Measurements from ENCODE around the gene FHIT.

The FHIT gene

GRCh38 chr3:60308808-60309207 lies 942.4 kb downstream of the FHIT start:
- Histone ChIP-seq H3K36me3 (ENCODE audit: control insufficient read depth in 1 of 2, insufficient read depth in 2 of 2, low read length in 2 of 2) (no peaks in the 10 kb centered on the region), H3K4me1 (ENCODE audit: control insufficient read depth in 1 of 2, insufficient read depth in 2 of 2, low read length in 2 of 2) (peaks cover 7 to 10% of the 10 kb centered on the region in 2 donors), H3K27ac (ENCODE audit: low read depth, low read length) (no peak overlapping the region), H3K9me3 (ENCODE audit: control insufficient read depth in 1 of 2, low read length in 2 of 2) (no peaks in the 10 kb centered on the region), H3K27me3 (ENCODE audit: control insufficient read depth in 1 of 2, insufficient read depth in 2 of 2, low read length in 2 of 2) (no peaks in the 10 kb centered on the region), H3K4me3 (ENCODE audit: low read depth in 1 of 2, low read length in 2 of 2) (no peak overlapping the region), H3K9ac (ENCODE audit: low read depth in 1 of 2, low read length in 2 of 2) (no peak overlapping the region)

- Histone ChIP-seq H3K4me3 (ENCODE audit: low read depth in 1 of 2, low read length in 2 of 2) (no peak overlapping the region), H3K9me3 (ENCODE audit: control insufficient read depth in 1 of 2, low read length in 2 of 2) (no peaks in the 10 kb centered on the region), H3K36me3 (ENCODE audit: control insufficient read depth in 1 of 2, insufficient read depth in 2 of 2, low read length in 2 of 2) (no peaks in the 10 kb centered on the region), H3K4me1 (ENCODE audit: control insufficient read depth in 1 of 2, insufficient read depth in 2 of 2, low read length in 2 of 2) (no peaks in the 10 kb centered on the region), H3K27me3 (ENCODE audit: control insufficient read depth in 1 of 2, insufficient read depth in 2 of 2, low read length in 2 of 2) (no peaks in the 10 kb centered on the region), H3K27ac (ENCODE audit: low read depth, low read length) (no peak overlapping the region), H3K9ac (ENCODE audit: low read depth in 1 of 2, low read length in 2 of 2) (no peak overlapping the region)
Observed at GRCh38 chr3:60307562-60308199, 943.6 kb downstream of the FHIT start.

DNA sequence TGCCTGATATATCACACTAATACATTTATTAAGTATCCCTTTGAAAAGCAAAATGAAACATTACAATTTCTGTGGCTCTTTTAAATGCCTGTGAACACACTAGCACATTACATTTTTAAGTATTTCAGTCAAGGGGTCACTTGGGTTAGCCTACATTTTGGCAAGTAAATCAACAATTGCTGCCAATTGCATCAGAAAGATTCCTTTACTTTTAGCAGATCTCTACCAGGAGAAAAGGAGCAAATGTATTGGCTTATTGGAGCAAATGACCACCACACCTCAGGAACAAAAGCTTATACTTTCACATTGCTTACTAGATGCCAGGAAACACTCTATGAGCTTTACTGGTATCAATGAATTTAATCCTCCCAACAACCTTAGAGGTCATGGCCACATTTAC lies 947.1 kb downstream of the FHIT start:
- no peak overlapping the region for H3K9ac ChIP-seq (ENCODE audit: low read depth in 1 of 2, low read length in 2 of 2)
- no peak overlapping the region for H3K4me3 ChIP-seq (ENCODE audit: low read depth in 1 of 2, low read length in 2 of 2)
- no peaks in the 10 kb centered on the region for H3K36me3 ChIP-seq (ENCODE audit: control insufficient read depth in 1 of 2, insufficient read depth in 2 of 2, low read length in 2 of 2)
- H3K27ac ChIP-seq (ENCODE audit: low read depth, low read length): no peak overlapping the region
- H3K27me3 ChIP-seq (ENCODE audit: control insufficient read depth in 1 of 2, insufficient read depth in 2 of 2, low read length in 2 of 2): no peaks in the 10 kb centered on the region
- H3K4me1 ChIP-seq (ENCODE audit: control insufficient read depth in 1 of 2, insufficient read depth in 2 of 2, low read length in 2 of 2): peaks cover 4 to 5% of the 10 kb centered on the region in 2 donors
- peaks cover 0 to 4% of the 10 kb centered on the region in 2 donors for H3K9me3 ChIP-seq (ENCODE audit: control insufficient read depth in 1 of 2, low read length in 2 of 2)

GRCh38 chr3:60303160-60303559 lies 948.1 kb downstream of the FHIT start:
- Histone ChIP-seq H3K4me1 (ENCODE audit: control insufficient read depth in 1 of 2, insufficient read depth in 2 of 2, low read length in 2 of 2) (peaks cover 4 to 5% of the 10 kb centered on the region in 2 donors), H3K4me3 (ENCODE audit: low read depth in 1 of 2, low read length in 2 of 2) (no peak overlapping the region), H3K27me3 (ENCODE audit: control insufficient read depth in 1 of 2, insufficient read depth in 2 of 2, low read length in 2 of 2) (no peaks in the 10 kb centered on the region), H3K9me3 (ENCODE audit: control insufficient read depth in 1 of 2, low read length in 2 of 2) (peaks cover 0 to 4% of the 10 kb centered on the region in 2 donors), H3K27ac (ENCODE audit: low read depth, low read length) (no peak overlapping the region), H3K9ac (ENCODE audit: low read depth in 1 of 2, low read length in 2 of 2) (no peak overlapping the region), H3K36me3 (ENCODE audit: control insufficient read depth in 1 of 2, insufficient read depth in 2 of 2, low read length in 2 of 2) (no peaks in the 10 kb centered on the region)

GRCh38 chr3:60301142-60301541 lies 950.1 kb downstream of the FHIT start:
- Histone ChIP-seq H3K27me3 (ENCODE audit: control insufficient read depth in 1 of 2, insufficient read depth in 2 of 2, low read length in 2 of 2) (no peaks in the 10 kb centered on the region), H3K4me1 (ENCODE audit: control insufficient read depth in 1 of 2, insufficient read depth in 2 of 2, low read length in 2 of 2) (peaks cover 4 to 18% of the 10 kb centered on the region in 2 donors), H3K27ac (ENCODE audit: low read depth, low read length) (no peak overlapping the region), H3K36me3 (ENCODE audit: control insufficient read depth in 1 of 2, insufficient read depth in 2 of 2, low read length in 2 of 2) (no peaks in the 10 kb centered on the region), H3K4me3 (ENCODE audit: low read depth in 1 of 2, low read length in 2 of 2) (no peak overlapping the region), H3K9ac (ENCODE audit: low read depth in 1 of 2, low read length in 2 of 2) (no peak overlapping the region), H3K9me3 (ENCODE audit: control insufficient read depth in 1 of 2, low read length in 2 of 2) (peaks cover 0 to 5% of the 10 kb centered on the region in 2 donors)

DNA sequence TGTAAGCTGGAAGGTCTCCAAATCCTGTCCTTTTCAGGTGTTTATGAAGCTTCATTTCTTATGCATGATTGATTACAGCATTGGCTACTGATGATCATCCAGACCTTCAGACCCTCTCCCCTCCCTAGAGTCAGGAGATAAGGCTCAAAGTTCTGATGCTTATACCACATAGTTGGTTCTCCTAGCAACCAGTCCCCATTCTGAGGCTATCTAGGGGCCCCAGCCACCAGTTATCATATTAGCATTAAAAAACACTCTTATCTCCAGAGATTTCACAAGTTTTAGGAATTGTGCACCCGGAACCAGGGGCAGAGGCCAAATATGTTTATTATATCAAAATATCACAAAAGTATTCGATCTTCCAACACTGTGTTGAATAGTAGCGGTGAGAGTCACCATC lies 953.1 kb downstream of the FHIT start:
- H3K4me1 ChIP-seq (ENCODE audit: control insufficient read depth in 1 of 2, insufficient read depth in 2 of 2, low read length in 2 of 2): peaks cover 4 to 18% of the 10 kb centered on the region in 2 donors
- H3K36me3 ChIP-seq (ENCODE audit: control insufficient read depth in 1 of 2, insufficient read depth in 2 of 2, low read length in 2 of 2): no peaks in the 10 kb centered on the region
- peaks cover 0 to 7% of the 10 kb centered on the region in 2 donors for H3K9me3 ChIP-seq (ENCODE audit: control insufficient read depth in 1 of 2, low read length in 2 of 2)
- H3K27ac ChIP-seq (ENCODE audit: low read depth, low read length): no peak overlapping the region
- no peak overlapping the region for H3K4me3 ChIP-seq (ENCODE audit: low read depth in 1 of 2, low read length in 2 of 2)
- H3K27me3 ChIP-seq (ENCODE audit: control insufficient read depth in 1 of 2, insufficient read depth in 2 of 2, low read length in 2 of 2): no peaks in the 10 kb centered on the region
- no peak overlapping the region for H3K9ac ChIP-seq (ENCODE audit: low read depth in 1 of 2, low read length in 2 of 2)

DNA sequence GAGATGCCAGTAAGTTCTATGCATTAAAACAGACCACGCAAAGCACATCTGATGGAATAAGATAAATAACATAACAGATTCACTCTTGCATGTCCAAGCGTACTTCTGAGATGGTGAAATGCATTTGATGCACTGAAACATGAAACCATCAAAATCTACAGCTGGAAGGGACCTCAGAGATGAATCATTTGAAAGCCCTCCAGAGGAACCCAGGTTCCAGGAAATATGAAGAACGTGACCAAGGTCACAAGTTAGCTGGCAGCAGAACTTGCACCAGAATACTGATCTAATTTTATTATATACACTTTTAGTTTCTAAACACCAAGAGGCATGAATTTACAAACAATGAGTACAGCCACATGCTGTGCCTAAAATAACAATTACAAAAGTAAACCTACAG lies 957.1 kb downstream of the FHIT start:
- Histone ChIP-seq H3K9ac (ENCODE audit: low read depth in 1 of 2, low read length in 2 of 2) (no peak overlapping the region), H3K4me3 (ENCODE audit: low read depth in 1 of 2, low read length in 2 of 2) (no peak overlapping the region), H3K36me3 (ENCODE audit: control insufficient read depth in 1 of 2, insufficient read depth in 2 of 2, low read length in 2 of 2) (no peaks in the 10 kb centered on the region), H3K27me3 (ENCODE audit: control insufficient read depth in 1 of 2, insufficient read depth in 2 of 2, low read length in 2 of 2) (no peaks in the 10 kb centered on the region), H3K27ac (ENCODE audit: low read depth, low read length) (no peak overlapping the region), H3K9me3 (ENCODE audit: control insufficient read depth in 1 of 2, low read length in 2 of 2) (peaks cover 0 to 3% of the 10 kb centered on the region in 2 donors), H3K4me1 (ENCODE audit: control insufficient read depth in 1 of 2, insufficient read depth in 2 of 2, low read length in 2 of 2) (peaks cover 0 to 17% of the 10 kb centered on the region in 2 donors)

DNA sequence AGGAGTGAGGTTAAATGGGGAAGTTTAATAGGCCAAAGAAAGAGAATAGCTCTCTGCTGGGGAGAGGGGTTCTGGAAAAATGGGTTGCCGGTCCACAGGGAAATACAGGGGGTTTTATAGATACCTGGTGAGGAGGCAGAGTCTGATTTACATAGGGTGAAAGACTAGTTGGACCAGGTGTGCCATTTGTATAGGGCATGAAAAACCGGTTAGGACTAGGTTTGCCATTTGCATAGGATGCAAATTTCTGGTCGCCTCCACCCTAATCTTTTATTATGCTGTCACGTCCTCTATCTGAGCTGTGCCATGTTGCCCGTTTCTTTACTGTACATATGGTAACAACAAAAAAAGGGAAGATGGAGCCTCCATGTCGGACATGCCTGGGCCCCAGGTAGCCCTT lies 960.1 kb downstream of the FHIT start:
- no peak overlapping the region for H3K27ac ChIP-seq (ENCODE audit: low read depth, low read length)
- peaks cover 0 to 4% of the 10 kb centered on the region in 2 donors for H3K4me1 ChIP-seq (ENCODE audit: control insufficient read depth in 1 of 2, insufficient read depth in 2 of 2, low read length in 2 of 2)

GRCh38 chr3:60290122-60290492 lies 961.1 kb downstream of the FHIT start:
- H3K9me3 ChIP-seq (ENCODE audit: control insufficient read depth in 1 of 2, low read length in 2 of 2): no peaks in the 10 kb centered on the region
- H3K27ac ChIP-seq (ENCODE audit: low read depth, low read length): no peak overlapping the region
- peaks cover 0 to 4% of the 10 kb centered on the region in 2 donors for H3K4me1 ChIP-seq (ENCODE audit: control insufficient read depth in 1 of 2, insufficient read depth in 2 of 2, low read length in 2 of 2)
- H3K36me3 ChIP-seq (ENCODE audit: control insufficient read depth in 1 of 2, insufficient read depth in 2 of 2, low read length in 2 of 2): no peaks in the 10 kb centered on the region
- H3K4me3 ChIP-seq (ENCODE audit: low read depth in 1 of 2, low read length in 2 of 2): no peak overlapping the region
- no peaks in the 10 kb centered on the region for H3K27me3 ChIP-seq (ENCODE audit: control insufficient read depth in 1 of 2, insufficient read depth in 2 of 2, low read length in 2 of 2)
- H3K9ac ChIP-seq (ENCODE audit: low read depth in 1 of 2, low read length in 2 of 2): no peak overlapping the region

More for the DNA sequence above, 960.1 kb downstream of the FHIT start:
- Histone ChIP-seq H3K36me3 (ENCODE audit: control insufficient read depth in 1 of 2, insufficient read depth in 2 of 2, low read length in 2 of 2) (no peaks in the 10 kb centered on the region), H3K9me3 (ENCODE audit: control insufficient read depth in 1 of 2, low read length in 2 of 2) (peaks cover 0 to 1% of the 10 kb centered on the region in 2 donors), H3K9ac (ENCODE audit: low read depth in 1 of 2, low read length in 2 of 2) (no peak overlapping the region), H3K4me3 (ENCODE audit: low read depth in 1 of 2, low read length in 2 of 2) (no peak overlapping the region), H3K27me3 (ENCODE audit: control insufficient read depth in 1 of 2, insufficient read depth in 2 of 2, low read length in 2 of 2) (no peaks in the 10 kb centered on the region)

DNA sequence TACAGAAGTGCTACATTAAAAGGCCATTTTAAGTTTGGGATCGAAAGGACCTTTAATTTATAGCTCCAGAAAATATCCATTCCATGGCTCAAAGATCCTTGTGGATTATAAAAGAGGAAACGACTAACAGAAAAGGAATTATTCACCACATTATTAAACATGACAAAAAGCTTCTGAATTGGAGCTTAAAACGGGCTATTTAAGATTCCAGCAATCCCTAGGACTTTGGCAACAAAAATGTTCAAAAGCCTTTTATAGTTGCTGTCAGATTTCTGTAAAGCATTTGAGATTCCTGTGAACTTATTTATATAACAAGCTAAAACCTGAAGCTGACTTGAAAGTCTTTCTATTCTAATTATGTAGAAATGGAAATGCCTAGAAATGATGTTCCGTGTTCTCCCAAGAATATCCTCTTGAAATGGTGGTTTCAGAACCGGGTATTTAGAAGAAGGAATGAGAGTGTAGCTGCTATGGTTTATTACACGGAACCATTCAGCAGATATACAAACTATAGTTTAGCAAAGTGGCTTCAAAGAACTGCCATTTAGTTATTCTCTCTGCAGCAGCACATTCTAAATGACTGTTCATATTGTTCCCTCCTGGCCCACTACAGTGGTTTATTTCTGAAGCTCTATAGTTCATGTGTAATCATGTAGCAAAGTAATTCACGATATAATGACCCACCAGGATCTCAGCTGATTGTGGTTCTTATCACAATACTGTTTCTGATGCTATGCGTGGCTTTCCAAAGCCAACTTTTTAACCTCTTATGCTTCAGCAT lies 961.7 kb downstream of the FHIT start:
- Histone ChIP-seq H3K36me3 (ENCODE audit: control insufficient read depth in 1 of 2, insufficient read depth in 2 of 2, low read length in 2 of 2) (no peaks in the 10 kb centered on the region), H3K4me1 (ENCODE audit: control insufficient read depth in 1 of 2, insufficient read depth in 2 of 2, low read length in 2 of 2) (peaks cover 0 to 4% of the 10 kb centered on the region in 2 donors), H3K4me3 (ENCODE audit: low read depth in 1 of 2, low read length in 2 of 2) (no peak overlapping the region), H3K9me3 (ENCODE audit: control insufficient read depth in 1 of 2, low read length in 2 of 2) (no peaks in the 10 kb centered on the region), H3K9ac (ENCODE audit: low read depth in 1 of 2, low read length in 2 of 2) (no peak overlapping the region), H3K27me3 (ENCODE audit: control insufficient read depth in 1 of 2, insufficient read depth in 2 of 2, low read length in 2 of 2) (no peaks in the 10 kb centered on the region), H3K27ac (ENCODE audit: low read depth, low read length) (no peak overlapping the region)

Data from duodenal mucosa (tissue), 2 donors.